HepG2 (cell line): ENCODE data around the gene GGA3. TPM values are rescaled to one million over a fixed set of nuclear protein-coding genes. Genes with fewer than 3 reads are reported as not detected.

Experiments
- ATAC-seq: fragments of 200-7000 bp; cut with Tn5 transposase; 3 replicates; pipeline ENCODE4 v1.9.1; 2020; ENCODE audit warnings: mild to moderate bottlenecking, moderate library complexity
- BruUV-seq: library from RNA; stranded (reverse); fragments of 400-500 nt; replicated peaks from 2 replicates; lab custom pipeline; 2021; lab: Mats Ljungman, UMichigan
- CTCF ChIA-PET: fragments of 300-600 bp; formaldehyde crosslinking; extraction: SDS; loops from one replicate; lab custom pipeline; 2021; ENCODE audit warnings: low total read pairs, inconsistent platforms, low intra/inter-chr PET ratio; lab: Yijun Ruan, JAX
- POLR2A ChIA-PET: fragments of 350-600 bp; sonication (Branson Sonifier 250); formaldehyde crosslinking; loops from one replicate; lab custom pipeline; 2020; ENCODE audit warnings: antibody characterized with exemption, inconsistent platforms; lab: Yijun Ruan, JAX
- DNase-seq: peaks from one replicate; pipeline ENCODE4 v3.0.0-alpha.2; 2015; ENCODE audit warnings: low spot score
- FAIRE-seq: peaks from 3 replicates; lab custom pipeline; 2011; peaks lifted over from hg19 to GRCh38; lab: Jason Lieb, UNC
- H2AFZ ChIP-seq: one replicate; pipeline ENCODE4 v1.6.1; 2011; ENCODE audit warnings: low read length, inconsistent platforms
- H3K27ac ChIP-seq: fragments of 300-600 bp; 3 replicates; pipeline ENCODE4 v1.8.0; 2011; ENCODE audit warnings: mixed run types, mild to moderate bottlenecking, mixed read lengths, low read length, inconsistent platforms; ENCODE audit not compliant: insufficient read depth; ENCODE audit errors: extremely low read length
- H3K27me3 ChIP-seq, 2 experiments: fragments of 200-600 bp in 1 of 2; 2 replicates in 1 of 2; 3 replicates in 1 of 2; pipeline versions ENCODE4 v1.6.0 to v1.8.0; 2011; ENCODE audit warnings: low read length in 2 of 2, mild to moderate bottlenecking in 2 of 2, moderate library complexity in 2 of 2, inconsistent platforms in 1 of 2; ENCODE audit not compliant: insufficient read depth in 2 of 2, control insufficient read depth in 1 of 2
- H3K36me3 ChIP-seq, 2 experiments: fragments of 200-600 bp in 1 of 2; replicated peaks in 1 of 2; 2 replicates in 1 of 2; 3 replicates in 1 of 2; pipeline versions ENCODE4 v1.5.1 to v1.8.0; 2011; ENCODE audit warnings: low read length in 2 of 2, inconsistent platforms in 1 of 2; ENCODE audit not compliant: insufficient read depth in 2 of 2, control insufficient read depth in 1 of 2
- H3K4me1 ChIP-seq: 2 replicates; pipeline ENCODE4 v1.5.1; 2012; ENCODE audit warnings: low read length, inconsistent platforms; ENCODE audit not compliant: insufficient read depth
- H3K4me2 ChIP-seq: 2 replicates; pipeline ENCODE4 v1.6.0; 2011; ENCODE audit warnings: low read depth, low read length, inconsistent platforms
- H3K4me3 ChIP-seq, 3 experiments: fragments of 200-600 bp in 1 of 3; sonication (generic), shearing (Covaris generic) in 1 of 3; replicated peaks in 1 of 3; 2 replicates each; pipeline ENCODE4 v1.5.1; 2011 to 2016; ENCODE audit warnings: low read length in 3 of 3, inconsistent platforms in 2 of 3, low read depth in 2 of 3, mild to moderate bottlenecking in 2 of 3, control low read depth in 1 of 3, mixed read lengths in 1 of 3; ENCODE audit not compliant: insufficient read depth in 1 of 3
- H3K79me2 ChIP-seq: one replicate; pipeline ENCODE4 v1.6.1; 2011; ENCODE audit warnings: low read length, inconsistent platforms; ENCODE audit not compliant: insufficient read depth
- H3K9ac ChIP-seq: 2 replicates; pipeline ENCODE4 v1.6.0; 2011; ENCODE audit warnings: mild to moderate bottlenecking, low read depth, low read length, inconsistent platforms; ENCODE audit not compliant: insufficient read depth
- H3K9me3 ChIP-seq: 2 replicates; pipeline ENCODE4 v1.5.1; 2012; ENCODE audit warnings: mild to moderate bottlenecking, low read length
- H4K20me1 ChIP-seq: 2 replicates; pipeline ENCODE4 v1.6.0; 2011; ENCODE audit warnings: inconsistent platforms, mild to moderate bottlenecking, low read length, moderate library complexity; ENCODE audit not compliant: insufficient read depth
- ASH2L ChIP-seq: fragments of 300-600, 200-600 bp; sonication (generic); IDR thresholded peaks from 2 replicates; pipeline ENCODE4 v1.7.0; 2017; ENCODE audit warnings: low read depth, mild to moderate bottlenecking, moderate library complexity, mixed read lengths, low read length; ENCODE audit not compliant: insufficient read length
- ATF1 ChIP-seq: IDR thresholded peaks from 2 replicates; pipeline ENCODE4 v1.6.1; 2016; ENCODE audit warnings: mild to moderate bottlenecking, control low read depth
- FLYWCH1 ChIP-seq: sonication (generic); formaldehyde crosslinking; IDR thresholded peaks from 2 replicates; pipeline ENCODE4 v1.8.1; 2023; ENCODE audit warnings: mild to moderate bottlenecking, missing genetic modification reagents
- HBP1 ChIP-seq: IDR thresholded peaks from 2 replicates; pipeline ENCODE4 v1.6.1; 2016; ENCODE audit warnings: low read depth, control low read depth
- HOXA9 ChIP-seq: sonication (generic); formaldehyde crosslinking; IDR thresholded peaks from 2 replicates; pipeline ENCODE4 v1.8.1; 2022; ENCODE audit warnings: missing genetic modification reagents, mild to moderate bottlenecking, moderate library complexity, borderline replicate concordance
- ONECUT2 ChIP-seq: sonication (generic); formaldehyde crosslinking; IDR thresholded peaks from 2 replicates; pipeline ENCODE4 v1.4.0; 2020; ENCODE audit warnings: missing genetic modification reagents
- RFXANK ChIP-seq: IDR thresholded peaks from 2 replicates; pipeline ENCODE4 v1.6.1; 2016
- SMC3 ChIP-seq: IDR thresholded peaks from 2 replicates; pipeline ENCODE4 v1.6.1; 2011; ENCODE audit warnings: low read length, improper control_type of control experiment
- SRSF4 ChIP-seq: fragments of 200-400 bp; formaldehyde crosslinking; IDR thresholded peaks from one replicate; pipeline ENCODE4 v1.6.1; 2018; ENCODE audit warnings: mild to moderate bottlenecking, low read depth, low read length, moderate library complexity; ENCODE audit not compliant: poor library complexity, severe bottlenecking
- SRSF9 ChIP-seq: fragments of 200-400 bp; formaldehyde crosslinking; IDR thresholded peaks from 2 replicates; pipeline ENCODE4 v1.6.1; 2018; ENCODE audit warnings: borderline replicate concordance, mild to moderate bottlenecking, low read depth, low read length; ENCODE audit not compliant: insufficient read depth, poor library complexity, severe bottlenecking
- ZNF652 ChIP-seq: IDR thresholded peaks from 2 replicates; pipeline ENCODE4 v1.6.1; 2016; ENCODE audit warnings: low read depth, borderline replicate concordance
- ZNF670 ChIP-seq: sonication (generic); formaldehyde crosslinking; IDR thresholded peaks from 2 replicates; pipeline ENCODE4 v1.8.0; 2022; ENCODE audit warnings: mild to moderate bottlenecking, missing genetic modification reagents, borderline replicate concordance
- ZSCAN5A ChIP-seq: sonication (generic); formaldehyde crosslinking; IDR thresholded peaks from 2 replicates; pipeline ENCODE4 v1.8.0; 2022; ENCODE audit warnings: mild to moderate bottlenecking, missing genetic modification reagents, borderline replicate concordance
- WGBS: methylation state at CpG from one replicate; pipeline ENCODE4 v1.1.6; 2017; ENCODE audit warnings: low lambda C conversion rate; 5-methylcytosine and 5-hydroxymethylcytosine counted together
- in situ Hi-C: cut with HindIII; loops from 2 replicates; pipeline ENCODE4 v1.10.0; 2017; ENCODE audit warnings: low pct_unique_long_range_greater_than_20kb; ENCODE audit not compliant: extremely low pct_ligation_motif_present
- intact Hi-C: fragments of 100-400 bp; cut with micrococcal nuclease; formaldehyde crosslinking; loops from one replicate; pipeline ENCODE4 v1.10.0; 2022; ENCODE audit not compliant: unreplicated experiment
- polyA plus RNA-seq, 8 experiments: library from polyadenylated mRNA; depleted of rRNA in 3 of 8; stranded (reverse) in 7 of 8; unstranded in 1 of 8; fragments of >200 nt; fragmentation: Illumina TruSeq in 4 of 8; extraction: Trizol in 4 of 8; gene quantifications; 2 replicates each; pipeline versions ENCODE4 v1.2.1 to v1.2.3, GENCODE V29; 2011 to 2016; ENCODE audit warnings: low read depth in 4 of 8, missing spikeins in 1 of 8, mixed read lengths in 1 of 8; ENCODE audit not compliant: insufficient read depth in 1 of 8
- total RNA-seq, 5 experiments: library from RNA; depleted of rRNA; stranded (reverse); fragments of >200 nt; fragmentation: Illumina TruSeq; extraction: Trizol; gene quantifications; 2 replicates each; pipeline ENCODE4 v1.2.3, GENCODE V29; 2016; ENCODE audit warnings: low read depth in 1 of 5
- TF ChIP-seq, protein P1 (sequence below): sonication (generic); formaldehyde crosslinking; IDR thresholded peaks from 2 replicates; pipeline ENCODE4 v1.5.1; 2020; ENCODE audit warnings: missing genetic modification reagents, mild to moderate bottlenecking, borderline replicate concordance
- TF ChIP-seq, protein P2 (sequence below): sonication (generic); formaldehyde crosslinking; IDR thresholded peaks from 2 replicates; pipeline ENCODE4 v1.4.0; 2020; ENCODE audit warnings: mild to moderate bottlenecking, missing genetic modification reagents

Gene GGA3
- total and polyA plus RNA-seq, 2 of the 13 experiments (the other 11 are each of a cell fraction or from before 2014, with no cell fraction given) = 28.4 to 43.7 TPM

DNA sequence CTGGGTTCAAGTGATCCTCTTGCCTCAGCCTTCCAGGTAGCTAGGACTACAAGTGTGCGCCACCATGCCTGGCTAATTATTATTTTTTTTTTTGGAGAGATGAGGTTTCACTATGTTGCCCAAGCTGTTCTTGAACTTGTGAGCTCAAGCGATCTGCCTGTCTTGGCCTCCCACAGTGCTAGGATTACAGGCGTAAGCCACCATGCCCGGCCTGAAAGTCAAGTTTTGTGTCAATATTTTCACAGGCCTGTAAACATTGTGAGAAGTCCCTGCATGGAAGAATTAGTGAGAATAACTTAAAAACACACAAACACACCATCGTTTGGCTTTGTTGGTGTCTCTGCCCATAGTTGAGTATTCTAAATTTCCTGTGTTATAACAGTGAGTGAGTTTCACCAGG, 33.7 kb downstream of the GGA3 start:
- WGBS = 81% methylated on average over 5 of the region's 5 CpGs
- Histone ChIP-seq H3K27ac (no peak overlapping the region), H3K36me3 (peaks cover 53 to 80% of the 10 kb centered on the region in 2 experiments), H3K4me2 (no peak overlapping the region), H3K9me3 (no peaks in the 10 kb centered on the region), H3K27me3 (no peaks in the 10 kb centered on the region), H3K79me2 (no peaks in the 10 kb centered on the region), H2AFZ (no peak overlapping the region), H3K4me1 (no peaks in the 10 kb centered on the region), H3K4me3 (no peak overlapping the region), H4K20me1 (no peaks in the 10 kb centered on the region), H3K9ac (no peak overlapping the region)
- DNase-seq (no peak), FAIRE-seq (no peak), ATAC-seq (no peak)
- BruUV-seq = no TSS peak
- intact Hi-C loops = no loop called here
- in situ Hi-C loops = no loop called here
- CTCF ChIA-PET = no interaction called here
- POLR2A ChIA-PET = no interaction called here
- no peak for TF ChIP-seq ZNF670 (CRISPR knock-in tag)
- TF ChIP-seq SRSF4 = no peak
- no peak for TF ChIP-seq HOXA9 (CRISPR knock-in tag)
- TF ChIP-seq ZSCAN5A (CRISPR knock-in tag) = no peak
- TF ChIP-seq, protein P1, sequence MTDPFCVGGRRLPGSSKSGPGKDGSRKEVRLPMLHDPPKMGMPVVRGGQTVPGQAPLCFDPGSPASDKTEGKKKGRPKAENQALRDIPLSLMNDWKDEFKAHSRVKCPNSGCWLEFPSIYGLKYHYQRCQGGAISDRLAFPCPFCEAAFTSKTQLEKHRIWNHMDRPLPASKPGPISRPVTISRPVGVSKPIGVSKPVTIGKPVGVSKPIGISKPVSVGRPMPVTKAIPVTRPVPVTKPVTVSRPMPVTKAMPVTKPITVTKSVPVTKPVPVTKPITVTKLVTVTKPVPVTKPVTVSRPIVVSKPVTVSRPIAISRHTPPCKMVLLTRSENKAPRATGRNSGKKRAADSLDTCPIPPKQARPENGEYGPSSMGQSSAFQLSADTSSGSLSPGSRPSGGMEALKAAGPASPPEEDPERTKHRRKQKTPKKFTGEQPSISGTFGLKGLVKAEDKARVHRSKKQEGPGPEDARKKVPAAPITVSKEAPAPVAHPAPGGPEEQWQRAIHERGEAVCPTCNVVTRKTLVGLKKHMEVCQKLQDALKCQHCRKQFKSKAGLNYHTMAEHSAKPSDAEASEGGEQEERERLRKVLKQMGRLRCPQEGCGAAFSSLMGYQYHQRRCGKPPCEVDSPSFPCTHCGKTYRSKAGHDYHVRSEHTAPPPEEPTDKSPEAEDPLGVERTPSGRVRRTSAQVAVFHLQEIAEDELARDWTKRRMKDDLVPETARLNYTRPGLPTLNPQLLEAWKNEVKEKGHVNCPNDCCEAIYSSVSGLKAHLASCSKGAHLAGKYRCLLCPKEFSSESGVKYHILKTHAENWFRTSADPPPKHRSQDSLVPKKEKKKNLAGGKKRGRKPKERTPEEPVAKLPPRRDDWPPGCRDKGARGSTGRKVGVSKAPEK (CRISPR knock-in tag) = no peak
- no peak for TF ChIP-seq ZNF652 (CRISPR knock-in tag)
- no peak for TF ChIP-seq ONECUT2 (CRISPR knock-in tag)
- no peak for TF ChIP-seq SRSF9
- TF ChIP-seq FLYWCH1 (CRISPR knock-in tag) = no peak
- no peak for TF ChIP-seq ATF1 (CRISPR knock-in tag)
- TF ChIP-seq HBP1 (CRISPR knock-in tag) = no peak
- TF ChIP-seq, protein P2, sequence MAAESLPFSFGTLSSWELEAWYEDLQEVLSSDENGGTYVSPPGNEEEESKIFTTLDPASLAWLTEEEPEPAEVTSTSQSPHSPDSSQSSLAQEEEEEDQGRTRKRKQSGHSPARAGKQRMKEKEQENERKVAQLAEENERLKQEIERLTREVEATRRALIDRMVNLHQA (CRISPR knock-in tag) = no peak
- TF ChIP-seq SMC3 = no peak
- TF ChIP-seq ASH2L = no peak
- no peak for TF ChIP-seq RFXANK (CRISPR knock-in tag)
